Cardiac septum (tissue), 1 donor: ENCODE measurements around the gene CALCOCO1. TPM values are rescaled to one million over a fixed set of nuclear protein-coding genes. Genes with fewer than 3 reads are reported as not detected.
"Not testable (repeated sequence)": the region's sequence is repeated elsewhere in the genome, so short reads cannot be mapped to it uniquely, and the experiment has no call there.

Experiments
- DNase-seq: peaks from one replicate; pipeline ENCODE4 v3.0.0-alpha.2; 2020; ENCODE audit warnings: low spot score
- intact Hi-C: fragments of 100-400 bp; cut with DNase I; formaldehyde crosslinking; loops from one replicate; pipeline ENCODE4 v1.14.0; 2022
- total RNA-seq: library from RNA; stranded (reverse); fragmentation: NEBNext Ultra II Directional; extraction: Animal tissue kit (Norgen Biotek cat#: 25700); gene quantifications from one replicate; pipeline ENCODE4 v1.2.1, GENCODE V29; 2021
- donor health status: DM: no; HTN: no; CAD: no.

CALCOCO1 gene
- total RNA-seq, 1 donor from 2014 or later: 158 TPM

DNA sequence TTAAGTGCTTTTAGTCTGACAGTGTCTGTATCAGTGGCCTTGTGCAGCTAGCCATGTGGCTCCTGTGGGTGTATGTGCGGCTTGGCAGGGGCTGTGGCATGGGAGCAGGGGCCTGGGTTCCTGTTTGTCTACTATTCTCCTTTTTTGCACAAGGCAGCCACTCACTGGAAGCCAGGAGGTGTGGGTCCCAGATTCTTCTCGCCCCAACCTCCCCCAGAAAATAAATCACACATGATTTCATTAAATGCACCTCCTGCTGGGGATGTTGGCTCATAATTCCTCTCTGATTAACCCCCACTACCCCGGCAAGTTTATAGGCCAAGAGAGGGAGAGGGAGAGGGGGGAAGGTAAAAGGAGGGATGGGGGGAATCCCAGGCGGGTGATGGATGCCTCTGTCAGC, 17.6 kb downstream of the CALCOCO1 start:
- intact Hi-C loops: no loop called here
- no peak for DNase-seq

GRCh38 chr12:53706080-53706479, 21.2 kb downstream of the CALCOCO1 start:
- no peak for DNase-seq
- intact Hi-C loops: no loop called here

- intact Hi-C loops: no loop called here
- no peak for DNase-seq
Observed at GRCh38 chr12:53703756-53704155, 23.5 kb downstream of the CALCOCO1 start.

- DNase-seq: peak; percentile 83
- intact Hi-C loops: loop anchor here (1.0 kb wide), 1 partner anchor 42 kb away; no protein-coding TSS in a partner anchor
Observed at GRCh38 chr12:53701518-53702264, 25.6 kb downstream of the CALCOCO1 start.

DNA sequence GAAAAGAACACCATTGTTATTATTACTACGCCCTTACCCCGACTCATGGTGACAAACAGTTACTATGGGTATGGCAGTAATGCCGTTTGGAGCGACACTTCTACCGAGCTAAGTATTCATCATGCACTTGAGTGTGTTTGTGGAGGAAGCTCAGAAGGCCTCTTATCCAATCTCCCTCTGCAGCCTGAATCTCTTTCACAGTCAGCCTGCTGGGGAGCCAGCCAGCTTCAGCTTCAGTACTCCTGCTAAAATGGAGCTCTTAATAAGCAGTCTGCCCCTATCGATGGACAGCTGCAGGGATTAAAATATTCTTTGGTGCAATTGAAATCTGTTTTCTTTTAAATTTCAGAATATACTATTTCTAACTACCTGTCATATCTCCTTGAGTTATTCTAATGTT, 26.7 kb downstream of the CALCOCO1 start:
- no peak for DNase-seq
- intact Hi-C loops: no loop called here

GRCh38 chr12:53699678-53700025, 27.6 kb downstream of the CALCOCO1 start:
- intact Hi-C loops: no loop called here
- DNase-seq: no peak

GRCh38 chr12:53698948-53699677, 28.1 kb downstream of the CALCOCO1 start:
- DNase-seq: no peak
- intact Hi-C loops: no loop called here

DNA sequence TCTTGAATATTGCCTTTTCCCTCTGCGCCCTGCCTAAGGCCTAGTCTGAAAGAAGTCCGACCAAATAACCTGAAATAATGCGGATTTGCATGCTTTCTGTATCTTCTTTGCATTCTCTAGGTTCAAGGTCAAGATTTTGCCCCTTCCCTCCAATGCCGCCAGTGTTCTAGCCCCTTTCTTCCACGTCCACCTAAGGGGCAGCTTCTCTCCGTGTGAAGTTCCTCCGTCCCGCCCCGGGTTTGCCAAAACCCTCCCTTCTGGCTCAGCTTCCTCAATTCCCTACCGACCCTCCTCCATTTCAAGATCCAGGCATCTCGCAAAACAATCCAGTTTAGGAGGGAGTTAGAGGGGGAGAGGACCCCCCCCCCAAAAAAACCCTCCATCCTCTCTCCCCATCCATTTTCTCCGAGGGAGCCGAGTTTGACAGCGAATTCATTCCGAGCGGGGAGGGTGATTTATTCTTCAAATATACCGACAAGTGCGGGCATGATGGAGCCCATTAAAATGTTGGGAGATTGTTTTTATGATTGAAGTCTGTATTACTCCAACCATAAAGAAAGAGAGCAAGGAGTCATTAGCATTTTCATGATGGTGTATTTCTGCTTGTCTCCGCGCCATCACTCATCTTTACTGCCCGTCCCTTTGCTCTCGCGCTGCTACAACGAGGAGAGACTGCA, 30.5 kb downstream of the CALCOCO1 start:
- intact Hi-C loops: no loop called here
- DNase-seq: no peak

GRCh38 chr12:53696285-53696654, 31.0 kb downstream of the CALCOCO1 start:
- intact Hi-C loops: no loop called here
- DNase-seq: no peak

DNA sequence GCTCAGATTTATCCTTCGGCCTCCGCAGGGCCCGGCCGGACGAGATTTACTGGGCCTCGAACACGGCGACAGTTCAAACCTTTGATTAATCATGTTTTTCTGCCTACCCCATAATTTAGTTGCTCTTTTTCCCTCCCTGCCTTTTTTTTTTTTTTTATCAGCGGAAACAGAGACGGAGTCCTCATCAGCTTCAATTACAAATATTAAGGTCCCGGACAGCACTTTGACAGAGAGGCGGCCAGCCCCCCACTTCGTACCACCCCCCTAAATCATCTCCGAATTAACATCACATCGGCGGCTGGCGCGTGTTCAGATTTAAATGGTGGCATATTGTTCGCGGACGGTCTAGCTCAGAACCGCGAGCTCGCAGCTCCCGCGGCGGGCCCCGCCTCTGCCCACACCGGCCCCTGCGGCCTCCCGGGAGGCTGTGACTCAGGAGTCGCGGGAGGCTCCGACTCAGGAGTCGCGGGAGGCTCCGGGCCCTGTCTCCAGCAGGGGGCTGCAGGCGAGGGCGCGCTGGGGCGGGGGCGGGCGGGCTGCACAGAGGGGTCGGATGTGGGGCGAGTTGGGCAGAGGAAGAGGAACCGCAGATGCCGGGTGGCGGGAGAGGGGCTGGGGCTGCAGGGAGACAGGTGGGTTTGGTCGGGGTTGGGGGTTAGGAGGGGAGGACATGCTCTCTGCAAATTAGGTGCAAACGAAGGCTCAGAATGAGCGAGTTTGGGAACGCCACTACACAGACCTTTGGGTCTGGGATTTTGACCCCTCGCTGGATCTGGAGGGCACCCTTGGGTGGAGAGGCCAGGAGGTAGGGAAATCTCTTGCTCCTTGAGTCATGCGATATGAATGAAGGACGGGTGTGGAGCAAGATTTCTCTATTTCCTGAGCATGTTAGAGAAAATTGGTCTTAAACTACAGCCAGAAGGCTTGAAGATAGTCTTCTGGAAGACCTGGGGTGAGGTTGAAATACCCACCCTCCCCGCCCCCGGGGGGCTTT, 31.8 kb downstream of the CALCOCO1 start:
- DNase-seq: no peak
- intact Hi-C loops: no loop called here

- intact Hi-C loops: no loop called here
- no peak for DNase-seq
Observed at GRCh38 chr12:53694756-53695151, 32.5 kb downstream of the CALCOCO1 start.

DNA sequence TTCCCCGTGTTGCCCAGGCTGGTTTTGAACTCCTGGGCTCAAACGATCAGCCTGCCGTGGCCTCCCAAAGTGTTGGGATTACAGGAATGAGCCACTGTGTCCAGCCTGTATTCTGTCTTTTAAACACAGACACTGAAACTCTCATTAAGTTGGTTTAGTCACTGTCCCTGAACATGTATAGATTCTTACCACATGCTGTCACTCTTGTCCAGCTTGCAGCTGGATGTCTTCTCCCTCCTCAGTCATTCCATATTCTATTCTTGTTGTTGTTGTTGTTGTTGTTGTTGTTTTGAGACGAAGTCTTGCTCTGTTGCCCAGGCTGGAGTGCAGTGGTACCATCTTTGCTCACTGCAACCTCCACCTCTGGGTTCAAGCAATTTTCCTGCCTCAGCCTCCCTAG, 39.1 kb downstream of the CALCOCO1 start:
- DNase-seq: no peak
- intact Hi-C loops: no loop called here

DNA sequence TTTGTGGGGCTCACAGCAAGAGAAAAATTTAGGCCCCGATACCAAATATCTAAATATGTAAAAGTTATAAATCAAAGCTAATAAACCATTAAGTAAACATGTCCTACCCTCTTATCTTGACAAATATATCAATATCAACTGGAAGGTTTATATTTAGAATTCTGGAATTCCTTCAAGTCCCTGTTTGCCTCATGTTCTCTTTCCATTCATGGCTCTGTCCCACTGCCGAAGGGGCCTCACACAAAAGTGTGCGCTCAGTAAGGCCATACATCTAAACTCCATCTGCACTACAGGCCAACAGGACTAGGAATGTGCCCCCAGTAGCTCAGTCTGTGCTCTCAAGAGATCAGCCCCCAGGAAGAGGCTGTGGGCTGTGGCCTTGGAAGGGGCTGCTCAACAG, 40.8 kb downstream of the CALCOCO1 start:
- DNase-seq: no peak
- intact Hi-C loops: no loop called here

GRCh38 chr12:53684654-53685220, 42.5 kb downstream of the CALCOCO1 start:
- intact Hi-C loops: no loop called here
- no peak for DNase-seq

GRCh38 chr12:53683983-53684382, 43.3 kb downstream of the CALCOCO1 start:
- DNase-seq: no peak
- intact Hi-C loops: no loop called here

- DNase-seq: no peak
- intact Hi-C loops: no loop called here
Observed at GRCh38 chr12:53683494-53683893, 43.8 kb downstream of the CALCOCO1 start.

GRCh38 chr12:53680061-53680460, 47.2 kb downstream of the CALCOCO1 start:
- intact Hi-C loops, DNase-seq: not testable (repeated sequence)

- intact Hi-C loops: no loop called here
- no peak for DNase-seq
Observed at GRCh38 chr12:53677800-53678148, 49.5 kb downstream of the CALCOCO1 start.

GRCh38 chr12:53677016-53677799, 50.0 kb downstream of the CALCOCO1 start:
- DNase-seq: no peak
- intact Hi-C loops: no loop called here
